HG02970 (cell line): ENCODE data around the gene NSD2.

Source experiments
- ATAC-seq: cut with Tn5 transposase; IDR thresholded peaks from one replicate; pipeline ENCODE4 v1.9.1; 2021; ENCODE audit warnings: mild to moderate bottlenecking, moderate library complexity, moderate number of reproducible peaks; ENCODE audit not compliant: unreplicated experiment, low FRiP score

The NSD2 gene

GRCh38 chr4:1964971-1965370 lies 93.8 kb downstream of the NSD2 start:
- no peak for ATAC-seq

- ATAC-seq = no peak
Measured at GRCh38 chr4:1967512-1968149, 96.4 kb downstream of the NSD2 start.

- no peak for ATAC-seq
Measured at GRCh38 chr4:1968686-1969295, 97.6 kb downstream of the NSD2 start.

DNA sequence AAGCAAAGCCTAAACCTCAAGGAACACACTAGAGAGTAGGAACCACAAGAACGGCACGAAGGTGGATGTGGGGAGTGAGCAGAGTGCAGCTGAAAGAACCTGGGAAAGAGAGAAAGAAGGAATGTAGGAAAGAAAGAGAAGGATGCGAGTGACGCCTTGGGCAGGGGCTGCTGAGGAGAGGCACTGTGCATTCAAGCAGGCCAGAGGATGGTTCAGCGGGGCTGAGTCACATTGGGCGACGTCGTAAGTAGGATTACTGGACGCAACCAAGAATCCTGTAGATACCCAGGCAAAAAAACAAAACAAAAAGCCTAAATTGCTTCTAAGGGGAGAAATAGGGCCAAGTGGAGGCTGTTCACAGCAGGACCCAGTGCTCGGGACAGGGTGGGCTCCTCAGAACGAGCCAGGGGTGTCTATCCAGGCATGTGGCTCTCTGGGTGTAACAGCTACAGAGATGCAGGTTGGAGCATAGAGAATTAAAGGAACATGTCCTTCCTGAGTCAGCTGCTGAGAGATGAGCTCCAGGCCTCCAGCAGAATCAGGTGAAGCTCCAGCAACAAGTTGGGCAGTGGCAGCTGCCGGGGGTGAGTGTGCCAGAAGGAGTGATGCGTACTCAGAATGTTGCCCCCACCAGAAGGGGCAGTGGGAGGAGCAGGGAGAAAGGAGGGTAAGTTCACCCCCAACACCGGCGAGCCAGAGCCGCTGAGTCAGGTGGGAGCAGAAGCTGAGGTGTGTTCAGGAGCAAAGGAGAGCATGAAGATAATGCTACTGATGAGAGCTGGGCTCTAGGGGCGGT lies 98.9 kb downstream of the NSD2 start:
- no peak for ATAC-seq

DNA sequence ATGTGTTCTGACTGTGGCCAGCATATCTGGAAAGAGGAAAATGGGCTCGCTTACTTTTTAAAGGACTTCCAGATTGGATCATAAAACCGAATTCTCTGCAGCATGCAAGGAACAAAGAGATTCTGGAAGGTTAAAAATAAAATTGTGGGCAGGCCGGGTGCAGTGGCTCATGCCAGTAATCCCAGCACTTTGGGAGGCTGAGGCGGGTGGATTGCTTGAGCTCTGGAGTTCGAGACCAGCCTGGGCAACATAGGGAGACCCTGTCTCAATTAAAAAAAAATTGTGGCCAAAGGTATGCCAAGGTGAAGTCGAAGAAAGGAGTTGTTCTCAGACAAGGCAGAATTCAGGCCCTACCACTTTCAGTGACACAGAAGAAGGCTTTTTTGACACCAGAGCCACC lies 99.7 kb downstream of the NSD2 start:
- no peak for ATAC-seq

- ATAC-seq = no peak
Measured at GRCh38 chr4:1971456-1972200, 100.4 kb downstream of the NSD2 start.

- ATAC-seq = no peak
Measured at GRCh38 chr4:1972414-1972813, 101.2 kb downstream of the NSD2 start.

GRCh38 chr4:1973218-1973617 lies 102.0 kb downstream of the NSD2 start:
- no peak for ATAC-seq

DNA sequence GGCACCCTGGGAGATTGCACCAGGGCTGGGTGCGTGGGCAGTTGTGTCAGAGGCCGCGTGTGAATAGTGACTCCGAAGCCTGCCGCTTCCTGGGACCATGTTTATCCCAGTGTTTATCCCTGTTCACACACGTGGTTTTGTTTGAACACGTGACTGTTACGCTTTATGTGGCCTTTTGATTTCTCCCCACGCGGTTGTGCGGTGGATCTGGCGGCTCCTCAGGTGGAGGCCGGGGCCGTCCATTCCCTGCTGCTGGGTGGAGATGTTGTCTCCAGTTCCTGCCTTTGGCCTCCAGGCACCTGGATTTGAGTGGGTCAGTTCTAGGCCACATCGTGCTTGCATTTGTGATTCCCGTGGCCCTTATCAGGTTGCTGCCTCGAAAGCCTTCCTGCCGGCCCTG lies 102.5 kb downstream of the NSD2 start:
- ATAC-seq = no peak

DNA sequence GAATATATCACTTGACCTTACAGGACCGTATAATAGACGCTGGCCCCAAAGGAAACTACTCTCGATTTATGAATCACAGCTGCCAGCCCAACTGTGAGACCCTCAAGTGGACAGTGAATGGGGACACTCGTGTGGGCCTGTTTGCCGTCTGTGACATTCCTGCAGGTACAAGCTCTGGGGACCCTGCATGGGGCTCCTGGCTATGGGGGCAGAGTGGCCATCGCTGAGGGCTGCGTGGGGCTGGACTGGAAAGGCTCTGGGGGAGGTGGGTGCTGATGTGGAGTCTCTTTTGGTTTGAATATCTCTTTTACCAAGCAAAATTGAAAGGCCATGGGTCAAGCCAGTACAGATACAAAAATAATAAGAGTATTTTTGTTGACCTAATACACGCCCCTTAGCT lies 103.6 kb downstream of the NSD2 start:
- ATAC-seq = no peak

- ATAC-seq = no peak
Measured at GRCh38 chr4:1975391-1975801, 104.2 kb downstream of the NSD2 start.

DNA sequence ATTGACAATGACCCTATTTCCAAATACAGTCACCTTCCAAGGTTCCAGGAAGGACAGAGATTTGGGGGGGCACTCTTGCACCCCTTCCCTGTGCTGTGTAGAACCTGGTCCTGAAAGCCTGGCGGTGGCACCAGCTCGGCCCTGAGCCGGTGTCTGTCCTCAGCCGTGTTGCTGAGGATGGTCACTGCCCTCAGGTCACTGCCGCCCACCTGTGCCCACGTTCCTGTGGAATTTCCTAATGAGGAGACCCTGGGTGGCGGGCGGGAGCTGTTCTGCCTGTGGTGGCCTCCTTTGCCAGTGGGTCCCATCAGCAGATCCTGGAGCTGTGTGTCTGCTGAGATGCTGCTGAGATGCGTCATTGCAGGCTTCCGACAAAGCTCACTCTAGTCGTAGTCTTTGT lies 104.7 kb downstream of the NSD2 start:
- ATAC-seq = no peak

- no peak for ATAC-seq
Measured at GRCh38 chr4:1976416-1977352, 105.5 kb downstream of the NSD2 start.

DNA sequence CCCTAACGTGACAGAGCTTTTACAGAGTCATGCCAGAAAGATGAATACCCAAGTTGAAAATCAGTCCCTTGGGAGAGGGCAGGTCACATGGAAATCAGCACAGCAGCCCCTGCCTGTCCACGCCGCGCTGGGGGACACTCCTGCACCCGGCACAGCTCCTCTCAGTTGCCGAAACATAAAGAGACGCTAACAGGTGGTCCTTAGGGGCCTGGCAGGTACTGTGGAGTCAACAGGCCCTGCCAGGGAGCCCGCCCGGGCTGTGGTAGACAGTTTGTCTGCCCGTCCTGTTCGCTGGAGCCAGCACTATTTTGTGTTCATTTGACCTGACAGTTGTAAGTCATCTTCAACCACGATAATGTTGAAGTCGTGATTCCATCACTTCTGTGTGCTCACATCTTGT lies 107.0 kb downstream of the NSD2 start:
- ATAC-seq = no peak

DNA sequence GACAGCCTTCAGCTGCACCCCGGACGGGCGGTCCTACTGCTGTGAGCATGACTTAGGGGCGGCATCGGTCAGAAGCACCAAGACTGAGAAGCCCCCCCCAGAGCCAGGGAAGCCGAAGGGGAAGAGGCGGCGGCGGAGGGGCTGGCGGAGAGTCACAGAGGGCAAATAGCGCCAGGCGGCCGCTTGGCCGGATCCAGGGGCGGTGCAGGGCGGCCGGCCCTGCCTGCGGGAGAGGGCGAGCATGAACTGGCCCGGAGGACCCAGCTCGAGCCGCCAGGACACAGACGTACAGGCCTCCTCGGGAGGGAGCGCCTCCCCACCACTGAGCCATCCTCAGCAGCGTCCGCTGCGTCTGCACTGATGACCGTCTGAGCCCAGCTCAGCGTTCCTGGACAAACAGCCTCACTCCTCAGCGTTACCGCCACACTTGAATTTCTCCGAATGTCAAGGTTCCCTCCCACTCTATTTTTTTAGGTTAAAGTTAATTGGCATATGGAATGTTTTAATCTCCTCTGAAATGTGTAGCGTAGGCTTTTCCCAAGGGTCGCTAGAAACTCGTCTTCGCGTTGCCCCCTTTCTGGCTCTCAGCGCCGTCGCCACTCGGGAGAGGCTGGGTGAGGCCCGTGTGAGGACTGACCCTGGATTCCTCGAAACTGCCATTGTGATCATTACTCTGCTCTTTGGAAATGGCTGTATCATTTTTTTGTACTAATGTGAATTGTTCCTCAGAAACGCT lies 107.7 kb downstream of the NSD2 start:
- no peak for ATAC-seq

GRCh38 chr4:1979477-1980196 lies 108.4 kb downstream of the NSD2 start:
- ATAC-seq = no peak

DNA sequence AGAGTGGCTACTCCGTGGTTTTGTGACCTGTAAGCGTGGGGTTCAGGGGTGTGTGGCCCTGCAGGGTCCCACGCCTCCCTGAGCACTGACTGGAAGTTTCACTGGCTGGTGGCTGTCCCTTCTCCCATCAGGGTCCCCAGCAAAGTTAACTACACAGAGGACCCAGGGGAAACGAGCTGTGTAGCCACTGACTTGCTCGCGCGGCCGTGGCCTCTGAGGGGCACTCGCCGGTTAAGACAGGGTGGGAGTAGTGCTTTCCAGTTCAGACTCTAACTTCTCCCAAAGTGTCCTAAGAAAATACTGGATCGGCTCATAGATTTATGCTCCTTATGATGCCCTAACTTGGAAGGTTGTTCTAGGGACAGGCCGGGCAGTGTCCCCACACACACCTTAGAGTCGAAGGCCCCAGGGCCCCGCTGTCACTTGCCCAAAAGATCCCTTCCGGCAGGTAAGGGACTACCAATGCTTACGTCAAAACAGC lies 109.4 kb downstream of the NSD2 start:
- ATAC-seq = no peak

DNA sequence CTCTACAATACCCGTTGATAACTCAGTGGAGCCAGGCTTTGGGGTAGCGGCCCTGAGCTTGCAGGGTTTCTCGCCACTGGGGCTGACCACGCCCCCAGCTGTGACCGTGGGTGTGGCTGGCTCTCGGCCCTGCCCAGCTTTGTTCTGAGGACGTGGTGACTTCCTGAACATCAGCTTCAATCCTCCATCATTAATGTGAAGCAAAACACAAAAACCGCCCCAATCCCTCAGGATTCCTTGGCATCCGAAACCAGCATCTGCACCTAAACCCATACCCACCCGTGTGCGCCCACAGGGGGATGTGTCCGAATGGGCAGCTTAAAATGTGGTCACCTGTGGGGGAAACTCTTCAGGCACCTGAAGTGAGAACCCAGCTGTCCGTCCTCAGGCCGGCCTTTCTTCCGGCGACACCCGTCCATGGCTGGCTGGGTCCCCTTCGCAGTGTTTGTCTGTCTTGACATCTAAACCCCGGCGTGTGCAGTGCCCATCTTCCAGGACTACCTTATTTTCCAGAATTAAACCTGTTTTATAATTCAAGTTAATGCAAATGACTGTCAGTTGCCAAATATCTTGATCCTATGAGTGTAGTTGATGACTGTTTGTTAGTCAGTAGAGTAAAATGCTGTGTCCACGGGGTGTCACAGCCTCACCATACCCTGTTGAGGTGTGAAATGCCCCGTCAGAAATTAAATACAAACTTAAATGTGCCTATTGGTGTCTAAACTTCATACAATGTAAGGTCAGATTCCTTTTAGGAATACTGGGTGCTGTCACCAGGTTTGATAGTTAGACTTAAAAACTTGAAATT lies 110.3 kb downstream of the NSD2 start:
- ATAC-seq = no peak
